ENCODE measurements around the gene MAVS. TPM values are rescaled to one million over a fixed set of nuclear protein-coding genes. Genes with fewer than 3 reads are reported as not detected.
A peak's percentile ranks its signal among the peaks of the same experiment; 100 is the strongest.

The MAVS gene
- total and polyA plus RNA-seq, 8 donors = 25.4 to 38.7 (median 32.1) TPM

GRCh38 chr20:3865887-3866407 is 19.3 kb downstream of the MAVS start:
- no peak for TF ChIP-seq CTCF (IDR thresholded peaks at IDR 0.05)
- Histone ChIP-seq H3K27ac (no peak overlapping the region), H3K9me3 (no peaks in the 10 kb centered on the region), H3K36me3 (peaks cover 4 to 92% of the 10 kb centered on the region in 2 donors), H3K27me3 (no peaks in the 10 kb centered on the region), H3K4me3 (no peak overlapping the region), H3K4me1 (no peaks in the 10 kb centered on the region)
- intact Hi-C loops (cut with DNase I) = no loop called here
- ATAC-seq = no peak
- DNase-seq = no peak

- H3K4me1 ChIP-seq = no peaks in the 10 kb centered on the region
- H3K36me3 ChIP-seq = peaks cover 4 to 92% of the 10 kb centered on the region in 2 donors
- no peaks in the 10 kb centered on the region for H3K27me3 ChIP-seq
- no peak for DNase-seq
- intact Hi-C loops (cut with DNase I) = no loop called here
- no peak overlapping the region for H3K4me3 ChIP-seq
- no peak for ATAC-seq
- no peak for TF ChIP-seq CTCF (IDR thresholded peaks at IDR 0.05)
- no peak overlapping the region for H3K27ac ChIP-seq
- H3K9me3 ChIP-seq = no peaks in the 10 kb centered on the region
These were observed 19.8 kb downstream of the MAVS start for GRCh38 chr20:3866464-3866863.

GRCh38 chr20:3867802-3868201 is 21.2 kb downstream of the MAVS start:
- TF ChIP-seq CTCF (IDR thresholded peaks at IDR 0.05) = no peak
- peak in 1 of 4 donors; percentile 14 for DNase-seq
- Histone ChIP-seq H3K36me3 (peaks cover under 1 to 92% of the 10 kb centered on the region in 2 donors), H3K27me3 (no peaks in the 10 kb centered on the region), H3K9me3 (no peaks in the 10 kb centered on the region), H3K4me1 (no peaks in the 10 kb centered on the region), H3K4me3 (no peak overlapping the region), H3K27ac (no peak overlapping the region)
- intact Hi-C loops (cut with DNase I) = no loop called here
- ATAC-seq = no peak

GRCh38 chr20:3869839-3870634 is 23.4 kb downstream of the MAVS start:
- Histone ChIP-seq H3K4me3 (no peak overlapping the region), H3K4me1 (no peaks in the 10 kb centered on the region), H3K27me3 (no peaks in the 10 kb centered on the region), H3K27ac (no peak overlapping the region), H3K36me3 (peaks cover 0 to 84% of the 10 kb centered on the region in 2 donors), H3K9me3 (no peaks in the 10 kb centered on the region)
- ATAC-seq (no peak), DNase-seq (no peak)
- TF ChIP-seq CTCF (IDR thresholded peaks at IDR 0.05) = no peak
- intact Hi-C loops (cut with DNase I) = no loop called here

GRCh38 chr20:3871550-3872265 is 25.1 kb downstream of the MAVS start:
- Histone ChIP-seq H3K4me1 (no peaks in the 10 kb centered on the region), H3K4me3 (no peak overlapping the region), H3K9me3 (no peaks in the 10 kb centered on the region), H3K36me3 (peaks cover 0 to 68% of the 10 kb centered on the region in 2 donors), H3K27me3 (no peaks in the 10 kb centered on the region), H3K27ac (no peak overlapping the region)
- TF ChIP-seq CTCF (IDR thresholded peaks at IDR 0.05) = no peak
- ATAC-seq = no peak
- peak in 1 of 4 donors; percentile 1 for DNase-seq
- intact Hi-C loops (cut with DNase I) = no loop called here

Measured in left lung (tissue), 10 donors.